GM23338 (cell line): ENCODE results near the gene LHX3. TPM values are rescaled to one million over a fixed set of nuclear protein-coding genes. Genes with fewer than 3 reads are reported as not detected.

Source experiments
- ATAC-seq: fragments of 200-7000 bp; cut with Tn5 transposase; 3 replicates; pipeline ENCODE4 v1.9.1; 2020
- DNase-seq: peaks from one replicate; pipeline ENCODE4 v3.0.0-alpha.2; 2015; ENCODE audit warnings: low spot score
- H2AFZ ChIP-seq: fragments of 200-600 bp; sonication (generic); 2 replicates; pipeline ENCODE4 v1.8.0; 2016; ENCODE audit warnings: antibody characterized with exemption, mild to moderate bottlenecking, moderate library complexity
- H3F3A ChIP-seq: fragments of 200-600 bp; sonication (generic); replicated peaks from 2 replicates; pipeline ENCODE4 v1.8.0; 2017; ENCODE audit warnings: antibody characterized with exemption, mixed run types, low read depth
- H3K27ac ChIP-seq: fragments of 200-600 bp; sonication (generic); 2 replicates; pipeline ENCODE4 v1.6.1; 2016; ENCODE audit warnings: low read depth
- H3K27me3 ChIP-seq: fragments of 200-600 bp; sonication (generic); 2 replicates; pipeline ENCODE4 v1.8.0; 2016; ENCODE audit warnings: mild to moderate bottlenecking, mixed run types, moderate library complexity; ENCODE audit not compliant: insufficient read depth
- H3K36me3 ChIP-seq: fragments of 200-600 bp; sonication (generic); 2 replicates; pipeline ENCODE4 v1.8.0; 2016; ENCODE audit warnings: mild to moderate bottlenecking; ENCODE audit not compliant: insufficient read depth
- H3K4me1 ChIP-seq: fragments of 200-600 bp; sonication (generic); 2 replicates; pipeline ENCODE4 v1.8.0; 2016; ENCODE audit warnings: mild to moderate bottlenecking, moderate library complexity; ENCODE audit not compliant: insufficient read depth
- H3K4me2 ChIP-seq: fragments of 200-600 bp; sonication (generic); 2 replicates; pipeline ENCODE4 v1.7.1; 2017; ENCODE audit warnings: mixed run types
- H3K4me3 ChIP-seq: fragments of 200-600 bp; sonication (generic); 2 replicates; pipeline ENCODE4 v1.6.1; 2016; ENCODE audit warnings: mixed run types
- H3K79me2 ChIP-seq: fragments of 200-600 bp; sonication (generic); replicated peaks from 2 replicates; pipeline ENCODE4 v1.8.0; 2017; ENCODE audit warnings: mild to moderate bottlenecking; ENCODE audit not compliant: insufficient read depth
- H3K9me2 ChIP-seq: fragments of 200-600 bp; sonication (generic); 2 replicates; pipeline ENCODE4 v1.8.0; 2017; ENCODE audit not compliant: insufficient read depth
- H4K20me1 ChIP-seq: fragments of 200-600 bp; sonication (generic); replicated peaks from 2 replicates; pipeline ENCODE4 v1.8.0; 2017; ENCODE audit warnings: mild to moderate bottlenecking; ENCODE audit not compliant: insufficient read depth
- H3K27ac Mint-ChIP-seq: 2 replicates; pipeline ENCODE4 v1.8.0; 2020; ENCODE audit warnings: inconsistent platforms, mild to moderate bottlenecking, moderate library complexity, mixed read lengths
- H3K27me3 Mint-ChIP-seq: 3 replicates; pipeline ENCODE4 v1.8.0; 2022; ENCODE audit warnings: low read depth, mild to moderate bottlenecking, moderate library complexity, mixed read lengths, inconsistent platforms; ENCODE audit not compliant: insufficient read depth, poor library complexity
- H3K36me3 Mint-ChIP-seq: 3 replicates; pipeline ENCODE4 v1.8.0; 2021; ENCODE audit warnings: low read depth, mild to moderate bottlenecking, inconsistent platforms, moderate library complexity, mixed read lengths
- H3K4me1 Mint-ChIP-seq: 3 replicates; pipeline ENCODE4 v1.8.0; 2020; ENCODE audit warnings: mild to moderate bottlenecking, inconsistent platforms, mixed read lengths
- H3K4me3 Mint-ChIP-seq: 3 replicates; pipeline ENCODE4 v1.8.0; 2021; ENCODE audit warnings: moderate library complexity, mild to moderate bottlenecking, inconsistent platforms, mixed read lengths
- H3K9me3 Mint-ChIP-seq: 3 replicates; pipeline ENCODE4 v1.8.0; 2020; ENCODE audit warnings: moderate library complexity, mild to moderate bottlenecking, inconsistent platforms, mixed read lengths
- CREB1 ChIP-seq: fragments of 250-450 bp; sonication (Bioruptor Pico); IDR thresholded peaks from 2 replicates; pipeline ENCODE4 v1.5.0; 2020; ENCODE audit warnings: low read depth, mild to moderate bottlenecking, moderate library complexity
- ETS1 ChIP-seq: IDR thresholded peaks from 2 replicates; pipeline ENCODE4 v1.6.1; 2016; ENCODE audit warnings: antibody characterized with exemption
- EZH2 ChIP-seq: fragments of 200-600 bp; sonication (generic); IDR thresholded peaks from one replicate; pipeline ENCODE4 v1.8.0; 2017; ENCODE audit warnings: antibody characterized with exemption, mild to moderate bottlenecking, low read depth; ENCODE audit not compliant: unreplicated experiment
- JUNB ChIP-seq: IDR thresholded peaks from one replicate; pipeline ENCODE4 v1.6.1; 2016; ENCODE audit warnings: antibody characterized with exemption; ENCODE audit not compliant: unreplicated experiment
- NANOG ChIP-seq: IDR thresholded peaks from 2 replicates; pipeline ENCODE4 v1.6.1; 2016; ENCODE audit warnings: antibody characterized with exemption, borderline replicate concordance
- POLR2AphosphoS5 ChIP-seq: IDR thresholded peaks from 2 replicates; pipeline ENCODE4 v1.6.1; 2016; ENCODE audit warnings: antibody characterized with exemption, low read depth
- STAT1 ChIP-seq: IDR thresholded peaks from one replicate; pipeline ENCODE4 v1.6.1; 2016; ENCODE audit warnings: antibody characterized with exemption; ENCODE audit not compliant: unreplicated experiment
- ZNF331 ChIP-seq: fragments of 250-450 bp; sonication (Bioruptor Pico); IDR thresholded peaks from 2 replicates; pipeline ENCODE4 v1.5.0; 2020; ENCODE audit warnings: low read depth, mild to moderate bottlenecking, moderate library complexity
- polyA plus RNA-seq: library from polyadenylated mRNA; unstranded; fragments of >200 nt; fragmentation: Nextera tagmentation; extraction: Ambion mirVana; gene quantifications from 2 replicates; pipeline ENCODE4 v1.2.1, GENCODE V29; 2016
- total RNA-seq: library from RNA; depleted of rRNA; stranded (reverse); fragments of >200 nt; shearing (Covaris generic); gene quantifications from 2 replicates; pipeline ENCODE4 v1.2.3, GENCODE V29; 2014
- TF ChIP-seq, protein P1 (sequence below): IDR thresholded peaks from one replicate; pipeline ENCODE4 v1.6.1; 2018; ENCODE audit warnings: antibody characterized with exemption; ENCODE audit not compliant: unreplicated experiment
- TF ChIP-seq, protein P2 (sequence below), 2 experiments: fragments of 200-600 bp in 1 of 2; sonication (generic) in 1 of 2; conservative IDR thresholded peaks; 2 replicates each; pipeline versions ENCODE4 v1.5.1 to v1.6.1; 2016 to 2017; ENCODE audit warnings: antibody characterized with exemption in 2 of 2, low read depth in 2 of 2, mild to moderate bottlenecking in 2 of 2, moderate library complexity in 1 of 2

The LHX3 gene
- total and polyA plus RNA-seq, 2 experiments from 2014 or later: 0.08 TPM; not detected in 1

DNA sequence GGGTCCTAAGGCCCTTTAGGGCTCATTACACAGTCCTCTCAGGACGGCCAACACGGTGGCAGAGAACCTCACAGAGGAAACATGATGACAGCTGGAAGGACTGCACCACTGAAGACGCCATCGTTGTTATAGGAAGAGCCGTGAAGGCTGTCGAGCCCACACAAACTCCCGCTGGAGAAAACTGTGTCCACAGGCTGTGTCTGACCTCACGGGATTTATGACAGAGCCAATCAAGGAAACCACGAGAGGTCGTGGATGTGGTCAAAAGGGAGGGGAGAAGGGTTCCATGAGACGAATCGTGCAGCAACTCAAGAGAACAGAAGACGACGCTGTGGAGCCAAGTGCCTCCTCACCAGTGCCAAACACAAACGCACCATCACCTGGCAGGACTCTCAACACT lies 28.5 kb upstream of the LHX3 start (continued):
- TF ChIP-seq POLR2AphosphoS5 (no peak), ZNF331 (no peak), NANOG (no peak), CREB1 (no peak), ETS1 (no peak), JUNB (no peak), STAT1 (no peak)
- TF ChIP-seq, protein P1, sequence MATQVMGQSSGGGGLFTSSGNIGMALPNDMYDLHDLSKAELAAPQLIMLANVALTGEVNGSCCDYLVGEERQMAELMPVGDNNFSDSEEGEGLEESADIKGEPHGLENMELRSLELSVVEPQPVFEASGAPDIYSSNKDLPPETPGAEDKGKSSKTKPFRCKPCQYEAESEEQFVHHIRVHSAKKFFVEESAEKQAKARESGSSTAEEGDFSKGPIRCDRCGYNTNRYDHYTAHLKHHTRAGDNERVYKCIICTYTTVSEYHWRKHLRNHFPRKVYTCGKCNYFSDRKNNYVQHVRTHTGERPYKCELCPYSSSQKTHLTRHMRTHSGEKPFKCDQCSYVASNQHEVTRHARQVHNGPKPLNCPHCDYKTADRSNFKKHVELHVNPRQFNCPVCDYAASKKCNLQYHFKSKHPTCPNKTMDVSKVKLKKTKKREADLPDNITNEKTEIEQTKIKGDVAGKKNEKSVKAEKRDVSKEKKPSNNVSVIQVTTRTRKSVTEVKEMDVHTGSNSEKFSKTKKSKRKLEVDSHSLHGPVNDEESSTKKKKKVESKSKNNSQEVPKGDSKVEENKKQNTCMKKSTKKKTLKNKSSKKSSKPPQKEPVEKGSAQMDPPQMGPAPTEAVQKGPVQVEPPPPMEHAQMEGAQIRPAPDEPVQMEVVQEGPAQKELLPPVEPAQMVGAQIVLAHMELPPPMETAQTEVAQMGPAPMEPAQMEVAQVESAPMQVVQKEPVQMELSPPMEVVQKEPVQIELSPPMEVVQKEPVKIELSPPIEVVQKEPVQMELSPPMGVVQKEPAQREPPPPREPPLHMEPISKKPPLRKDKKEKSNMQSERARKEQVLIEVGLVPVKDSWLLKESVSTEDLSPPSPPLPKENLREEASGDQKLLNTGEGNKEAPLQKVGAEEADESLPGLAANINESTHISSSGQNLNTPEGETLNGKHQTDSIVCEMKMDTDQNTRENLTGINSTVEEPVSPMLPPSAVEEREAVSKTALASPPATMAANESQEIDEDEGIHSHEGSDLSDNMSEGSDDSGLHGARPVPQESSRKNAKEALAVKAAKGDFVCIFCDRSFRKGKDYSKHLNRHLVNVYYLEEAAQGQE: no peak

GRCh38 chr9:136232969-136233368 lies 28.0 kb upstream of the LHX3 start:
- H3K36me3 Mint-ChIP-seq: peaks cover 3% of the 10 kb centered on the region; the same call in 2 of the 3 replicates
- Histone ChIP-seq H3K4me3 (no peak overlapping the region), H3K4me1 (no peaks in the 10 kb centered on the region), H3K27me3 (no peaks in the 10 kb centered on the region), H3K79me2 (peaks cover 80% of the 10 kb centered on the region), H3K36me3 (no peaks in the 10 kb centered on the region), H3K9me2 (no peaks in the 10 kb centered on the region), H4K20me1 (peaks cover 44% of the 10 kb centered on the region), H2AFZ (no peak overlapping the region), H3K4me2 (no peak overlapping the region), H3K27ac (no peak overlapping the region), H3F3A (0 out of 2 replicates have a peak, but pooled peaks cover 2% of the 10 kb centered on the region)
- H3K4me1 Mint-ChIP-seq: peaks cover 14% of the 10 kb centered on the region
- no peaks in the 10 kb centered on the region for H3K9me3 Mint-ChIP-seq
- H3K27me3 Mint-ChIP-seq: peaks cover 4% of the 10 kb centered on the region
- DNase-seq: no peak
- no peak overlapping the region for H3K4me3 Mint-ChIP-seq
- ATAC-seq: no peak
- H3K27ac Mint-ChIP-seq: no peak overlapping the region
- TF ChIP-seq ETS1: no peak
- TF ChIP-seq CREB1: no peak
- no peak for TF ChIP-seq JUNB
- TF ChIP-seq NANOG: no peak
- TF ChIP-seq, protein P2, sequence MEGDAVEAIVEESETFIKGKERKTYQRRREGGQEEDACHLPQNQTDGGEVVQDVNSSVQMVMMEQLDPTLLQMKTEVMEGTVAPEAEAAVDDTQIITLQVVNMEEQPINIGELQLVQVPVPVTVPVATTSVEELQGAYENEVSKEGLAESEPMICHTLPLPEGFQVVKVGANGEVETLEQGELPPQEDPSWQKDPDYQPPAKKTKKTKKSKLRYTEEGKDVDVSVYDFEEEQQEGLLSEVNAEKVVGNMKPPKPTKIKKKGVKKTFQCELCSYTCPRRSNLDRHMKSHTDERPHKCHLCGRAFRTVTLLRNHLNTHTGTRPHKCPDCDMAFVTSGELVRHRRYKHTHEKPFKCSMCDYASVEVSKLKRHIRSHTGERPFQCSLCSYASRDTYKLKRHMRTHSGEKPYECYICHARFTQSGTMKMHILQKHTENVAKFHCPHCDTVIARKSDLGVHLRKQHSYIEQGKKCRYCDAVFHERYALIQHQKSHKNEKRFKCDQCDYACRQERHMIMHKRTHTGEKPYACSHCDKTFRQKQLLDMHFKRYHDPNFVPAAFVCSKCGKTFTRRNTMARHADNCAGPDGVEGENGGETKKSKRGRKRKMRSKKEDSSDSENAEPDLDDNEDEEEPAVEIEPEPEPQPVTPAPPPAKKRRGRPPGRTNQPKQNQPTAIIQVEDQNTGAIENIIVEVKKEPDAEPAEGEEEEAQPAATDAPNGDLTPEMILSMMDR (conservative IDR thresholded peaks at IDR 0.05; ENCODE audit: low read depth in 2 of 2): no peak
- TF ChIP-seq EZH2: no peak
- TF ChIP-seq, protein P1: no peak
- no peak for TF ChIP-seq POLR2AphosphoS5
